ENCODE data around the gene PRRX1.

PRRX1 gene

DNA sequence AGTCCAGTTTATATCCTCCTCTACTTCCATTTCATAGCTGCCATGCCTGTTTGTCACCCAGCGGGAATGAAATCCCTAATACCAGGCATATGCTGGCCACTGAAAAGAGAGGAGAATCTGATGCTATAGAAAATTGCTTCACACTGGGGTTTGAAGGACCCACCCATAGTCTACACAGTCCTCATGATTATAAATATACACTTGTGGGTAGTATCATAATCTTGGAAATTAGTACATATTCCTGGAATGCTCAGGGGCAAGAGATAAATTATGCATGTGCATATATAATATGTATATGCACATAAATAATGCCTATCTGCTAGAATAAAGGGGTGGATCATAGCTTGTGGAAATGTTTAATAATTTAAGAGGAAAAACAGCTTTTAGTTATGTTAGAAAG, 105.8 kb downstream of the PRRX1 start:
- DNase-seq (ENCODE audit: low spot score), result no peak

DNA sequence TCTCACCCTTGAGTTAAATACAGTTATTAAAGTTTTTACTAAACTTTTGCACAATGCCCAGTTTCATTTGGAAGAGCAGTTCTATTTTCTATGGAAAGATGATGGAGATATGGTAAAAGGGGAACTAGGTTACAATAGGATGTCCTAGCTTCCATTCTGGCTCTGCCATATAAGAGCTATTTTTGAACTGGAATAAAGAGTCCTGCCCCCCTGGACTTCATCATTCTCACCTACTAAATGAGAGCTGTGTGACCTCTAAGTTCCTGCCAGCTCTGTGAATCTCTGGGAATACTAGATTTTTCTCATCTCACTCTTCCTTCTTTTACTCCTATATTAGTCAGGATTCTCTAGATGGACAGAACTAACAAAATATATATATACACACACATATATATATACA, 106.3 kb downstream of the PRRX1 start:
- no peak for DNase-seq (ENCODE audit: low spot score)

DNA sequence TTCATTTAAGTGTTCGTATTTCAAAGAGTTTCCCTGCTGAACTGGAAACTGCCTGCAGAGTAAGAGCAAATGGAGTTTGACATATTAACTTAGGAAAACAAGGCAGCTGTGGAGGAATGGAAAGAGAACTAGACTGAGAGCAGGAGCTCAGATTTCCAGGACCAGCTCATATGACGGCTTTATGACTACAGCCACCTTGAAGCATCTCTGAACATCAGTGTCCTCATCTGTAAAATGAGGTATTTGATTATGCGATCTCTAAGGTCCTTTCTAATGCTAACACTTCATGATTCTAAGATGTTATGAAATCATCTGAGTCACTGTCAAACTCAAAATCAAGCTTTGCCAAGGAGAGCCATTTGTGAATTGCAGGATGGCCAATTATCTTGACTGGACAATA, 112.3 kb downstream of the PRRX1 start:
- no peak for DNase-seq (ENCODE audit: low spot score)

- no peak for DNase-seq (ENCODE audit: low spot score)
Measured at GRCh38 chr1:170776777-170777176, 112.8 kb downstream of the PRRX1 start.

Measured in CD4-positive, alpha-beta T cell treated with Interleukin-15 for 4 hours (primary cell).